HepG2 (cell line): ENCODE measurements around the gene URB1. TPM values are rescaled to one million over a fixed set of nuclear protein-coding genes. Genes with fewer than 3 reads are reported as not detected.

Source experiments
- AKNA ChIP-seq: sonication (generic); formaldehyde crosslinking; IDR thresholded peaks from 2 replicates; pipeline ENCODE4 v1.4.0; 2020; ENCODE audit warnings: missing genetic modification reagents, borderline replicate concordance
- CEBPG ChIP-seq: IDR thresholded peaks from 2 replicates; pipeline ENCODE4 v1.6.1; 2016
- FOXA1 ChIP-seq, 2 experiments: fragments of 450-650 bp in 1 of 2; sonication (generic) in 1 of 2; formaldehyde crosslinking in 1 of 2; IDR thresholded peaks; 2 replicates each; pipeline versions ENCODE4 v1.4.0 to v1.6.1; 2016 to 2020; ENCODE audit warnings: missing genetic modification reagents in 1 of 2
- GABPA ChIP-seq, 2 experiments: IDR thresholded peaks; 2 replicates each; pipeline ENCODE4 v1.6.1; 2011 to 2016; ENCODE audit warnings: low read depth in 2 of 2, low read length in 1 of 2, missing biosample characterization in 1 of 2, missing genetic modification characterization in 1 of 2
- NCOA2 ChIP-seq: sonication (generic); formaldehyde crosslinking; IDR thresholded peaks from 2 replicates; pipeline ENCODE4 v1.8.0; 2022; ENCODE audit warnings: inconsistent platforms
- PRDM4 ChIP-seq: sonication (generic); formaldehyde crosslinking; IDR thresholded peaks from 2 replicates; pipeline ENCODE4 v1.9.0; 2021; ENCODE audit warnings: missing genetic modification reagents, borderline replicate concordance
- RORA ChIP-seq: sonication (generic); formaldehyde crosslinking; IDR thresholded peaks from 2 replicates; pipeline ENCODE4 v1.5.0; 2020; ENCODE audit warnings: mild to moderate bottlenecking, missing genetic modification reagents, moderate library complexity
- SMARCC2 ChIP-seq: fragments of 450-650 bp; IDR thresholded peaks from 2 replicates; pipeline ENCODE4 v1.6.1; 2017; ENCODE audit warnings: antibody characterized with exemption, mild to moderate bottlenecking
- SNAPC2 ChIP-seq: sonication (generic); formaldehyde crosslinking; IDR thresholded peaks from 2 replicates; pipeline ENCODE4 v1.8.1; 2022; ENCODE audit warnings: mild to moderate bottlenecking, missing genetic modification reagents
- TGIF2 ChIP-seq: IDR thresholded peaks from 2 replicates; pipeline ENCODE4 v1.6.1; 2016; ENCODE audit warnings: control low read depth, missing compliant biosample characterization
- ZBTB14 ChIP-seq: sonication (generic); formaldehyde crosslinking; IDR thresholded peaks from 2 replicates; pipeline ENCODE4 v1.4.0; 2020; ENCODE audit warnings: missing genetic modification reagents
- ZBTB34 ChIP-seq: sonication (generic); formaldehyde crosslinking; IDR thresholded peaks from 2 replicates; pipeline ENCODE4 v1.8.0; 2022; ENCODE audit warnings: mild to moderate bottlenecking, missing genetic modification reagents
- ZGPAT ChIP-seq: IDR thresholded peaks from 2 replicates; pipeline ENCODE4 v1.6.1; 2016; ENCODE audit warnings: mild to moderate bottlenecking
- ZNF260 ChIP-seq: sonication (generic); formaldehyde crosslinking; IDR thresholded peaks from 2 replicates; pipeline ENCODE4 v1.4.0; 2020; ENCODE audit warnings: missing genetic modification reagents, low read depth, mild to moderate bottlenecking, borderline replicate concordance
- ZNF772 ChIP-seq: sonication (generic); formaldehyde crosslinking; IDR thresholded peaks from 2 replicates; pipeline ENCODE4 v1.5.0; 2020; ENCODE audit warnings: mild to moderate bottlenecking, missing genetic modification reagents
- ZNF780A ChIP-seq: sonication (generic); formaldehyde crosslinking; IDR thresholded peaks from 2 replicates; pipeline ENCODE4 v1.8.0; 2022; ENCODE audit warnings: mild to moderate bottlenecking, missing genetic modification reagents, moderate library complexity
- ZSCAN9 ChIP-seq: IDR thresholded peaks from 2 replicates; pipeline ENCODE4 v1.6.1; 2016; ENCODE audit warnings: borderline replicate concordance
- polyA plus RNA-seq, 8 experiments: library from polyadenylated mRNA; depleted of rRNA in 3 of 8; stranded (reverse) in 7 of 8; unstranded in 1 of 8; fragments of >200 nt; fragmentation: Illumina TruSeq in 4 of 8; extraction: Trizol in 4 of 8; gene quantifications; 2 replicates each; pipeline versions ENCODE4 v1.2.1 to v1.2.3, GENCODE V29; 2011 to 2016; ENCODE audit warnings: low read depth in 4 of 8, missing spikeins in 1 of 8, mixed read lengths in 1 of 8; ENCODE audit not compliant: insufficient read depth in 1 of 8
- total RNA-seq, 5 experiments: library from RNA; depleted of rRNA; stranded (reverse); fragments of >200 nt; fragmentation: Illumina TruSeq; extraction: Trizol; gene quantifications; 2 replicates each; pipeline ENCODE4 v1.2.3, GENCODE V29; 2016; ENCODE audit warnings: low read depth in 1 of 5

The URB1 gene
- total and polyA plus RNA-seq, 2 of the 13 experiments (the other 11 are each of a cell fraction or from before 2014, with no cell fraction given): 4.5 to 16.7 TPM

- TF ChIP-seq ZNF260 (CRISPR knock-in tag) (no peak), ZNF780A (no peak), FOXA1 (IDR thresholded peaks at IDR 0.05) (no peak), FOXA1 (CRISPR knock-in tag; IDR thresholded peaks at IDR 0.05) (peak; percentile 44), ZBTB14 (CRISPR knock-in tag) (no peak), ZBTB34 (CRISPR knock-in tag) (0 out of 2 replicates have a peak, but pooled peaks have one; percentile 69), ZSCAN9 (CRISPR knock-in tag) (peak; percentile 29; the same call in 1 of the 2 replicates), ZGPAT (CRISPR knock-in tag) (no peak), PRDM4 (no peak), ZNF772 (no peak), SNAPC2 (CRISPR knock-in tag) (0 out of 2 replicates have a peak, but pooled peaks have one; percentile 53), SMARCC2 (no peak), TGIF2 (CRISPR knock-in tag) (0 out of 2 replicates have a peak, but pooled peaks have one; percentile 23), GABPA (IDR thresholded peaks at IDR 0.05; ENCODE audit: low read depth, low read length) (no peak), GABPA (CRISPR knock-in tag; IDR thresholded peaks at IDR 0.05; ENCODE audit: low read depth) (0 out of 2 replicates have a peak, but pooled peaks have one; percentile 11), CEBPG (CRISPR knock-in tag) (peak; percentile 60; the same call in 1 of the 2 replicates), NCOA2 (peak; percentile 84), AKNA (CRISPR knock-in tag) (no peak), RORA (CRISPR knock-in tag) (no peak)
These were observed 62.0 kb downstream of the URB1 start (continued) for GRCh38 chr21:32330784-32331311.
